H1 (cell line): Measurements from ENCODE around the gene HM13.

Experiments
- ATF2 ChIP-seq: IDR thresholded peaks from 2 replicates; pipeline ENCODE4 v1.6.1; 2012; ENCODE audit warnings: low read length, inconsistent platforms
- CEBPB ChIP-seq: IDR thresholded peaks from 2 replicates; pipeline ENCODE4 v1.6.1; 2012; ENCODE audit warnings: low read depth, low read length

- TF ChIP-seq ATF2: peak; percentile 95
- no peak for TF ChIP-seq CEBPB
These were observed 89.8 kb downstream of the HM13 start for GRCh38 chr20:31603822-31604566.
